Small intestine (tissue), 7 donors: ENCODE measurements around the gene GPRIN1. TPM values are rescaled to one million over a fixed set of nuclear protein-coding genes. Genes with fewer than 3 reads are reported as not detected.

Source experiments
- DNase-seq, 2 donors: peaks; one replicate each; pipeline versions ENCODE4 v3.0.0 to v3.0.0-alpha.2; 2013
- FAIRE-seq: peaks from 2 replicates; lab custom pipeline; 2012; peaks lifted over from hg19 to GRCh38; lab: Jason Lieb, UNC
- H3K27ac ChIP-seq, 3 donors: one replicate each; pipeline ENCODE4 v1.5.1; 2013; ENCODE audit warnings: low read length in 2 of 3, mild to moderate bottlenecking in 2 of 3, control low read depth in 1 of 3, inconsistent platforms in 1 of 3, low read depth in 1 of 3, moderate library complexity in 1 of 3
- H3K27me3 ChIP-seq, 3 donors: one replicate each; pipeline ENCODE4 v1.6.1; 2013; ENCODE audit warnings: low read length in 3 of 3, inconsistent platforms in 1 of 3; ENCODE audit not compliant: control insufficient read depth in 3 of 3, insufficient read depth in 3 of 3
- H3K36me3 ChIP-seq, 3 donors: one replicate each; pipeline ENCODE4 v1.6.1; 2013; ENCODE audit warnings: low read length in 3 of 3, inconsistent platforms in 1 of 3, low read depth in 1 of 3, mild to moderate bottlenecking in 1 of 3, moderate library complexity in 1 of 3; ENCODE audit not compliant: control insufficient read depth in 3 of 3, insufficient read depth in 2 of 3
- H3K4me1 ChIP-seq, 3 donors: one replicate each; pipeline ENCODE4 v1.6.1; 2013; ENCODE audit warnings: low read length in 2 of 3, inconsistent platforms in 1 of 3, low read depth in 1 of 3, mild to moderate bottlenecking in 1 of 3, moderate library complexity in 1 of 3; ENCODE audit not compliant: control insufficient read depth in 3 of 3, insufficient read depth in 2 of 3
- H3K4me3 ChIP-seq, 3 donors: one replicate each; pipeline ENCODE4 v1.5.1; 2013; ENCODE audit warnings: low read length in 3 of 3, control low read depth in 1 of 3, inconsistent platforms in 1 of 3, low read depth in 1 of 3, mild to moderate bottlenecking in 1 of 3, moderate library complexity in 1 of 3
- H3K9me3 ChIP-seq, 2 donors: one replicate each; pipeline ENCODE4 v1.6.1; 2013; ENCODE audit warnings: low read depth in 1 of 2, low read length in 1 of 2; ENCODE audit not compliant: control insufficient read depth in 2 of 2, insufficient read depth in 1 of 2
- WGBS, 3 donors: extraction: QIAGEN DNeasy Blood & Tissue Kit; methylation state at CpG; one replicate each; pipeline ENCODE4 v1.1.7; 2013; 5-methylcytosine and 5-hydroxymethylcytosine counted together
- polyA plus RNA-seq, 4 donors: library from polyadenylated mRNA; stranded (reverse) in 3 of 4; unstranded in 1 of 4; fragments of 200-250 nt in 3 of 4; fragments of 120-200 nt in 1 of 4; gene quantifications; one replicate each; pipeline versions ENCODE4 v1.2.1 to v1.2.3, GENCODE V29; 2013
- donor health status: healthy with polysubstance abuse.
- donor health status: control.
- donor health status: control.
- donor health status: Bipolar disorder and iron deficiency.
- donor health status: healthy.

The GPRIN1 gene
- polyA plus RNA-seq, 4 donors: 0.54 to 9.0 (median 1.6) TPM; not detected in 1

- H3K4me1 ChIP-seq: peaks cover 0 to 11% (median 3%) of the 10 kb centered on the region in 3 donors
- H3K27me3 ChIP-seq: peaks cover 3 to 64% (median 15%) of the 10 kb centered on the region in 3 donors
- no peak overlapping the region for H3K27ac ChIP-seq
- FAIRE-seq (no peak), DNase-seq (no peak)
- 34 to 55% (median 45%) methylated on average over 7 to 8 of the region's 8 CpGs for WGBS, 3 donors
- H3K4me3 ChIP-seq: no peak overlapping the region
- no peaks in the 10 kb centered on the region for H3K36me3 ChIP-seq
- peaks cover 0 to 6% of the 10 kb centered on the region in 2 donors for H3K9me3 ChIP-seq
Measured at GRCh38 chr5:176614805-176615478, 5.0 kb upstream of the GPRIN1 start.

GRCh38 chr5:176612855-176613254, 2.9 kb upstream of the GPRIN1 start:
- H3K9me3 ChIP-seq: no peaks in the 10 kb centered on the region
- 53 to 67% (median 60%) methylated on average over 2 of the region's 2 CpGs for WGBS, 3 donors
- peaks cover 0 to 58% (median 9%) of the 10 kb centered on the region in 3 donors for H3K27me3 ChIP-seq
- H3K27ac ChIP-seq: no peak overlapping the region
- H3K4me1 ChIP-seq: peaks cover 0 to 3% (median 0%) of the 10 kb centered on the region in 3 donors
- H3K4me3 ChIP-seq: no peak overlapping the region
- no peaks in the 10 kb centered on the region for H3K36me3 ChIP-seq
- DNase-seq (no peak), FAIRE-seq (no peak)

- H3K9me3 ChIP-seq: no peaks in the 10 kb centered on the region
- FAIRE-seq (no peak), DNase-seq (no peak)
- peaks cover 0 to 3% (median 0%) of the 10 kb centered on the region in 3 donors for H3K4me1 ChIP-seq
- no peak overlapping the region for H3K4me3 ChIP-seq
- 85 to 95% (median 86%) methylated on average over 6 of the region's 6 CpGs for WGBS, 3 donors
- H3K27ac ChIP-seq: no peak overlapping the region
- H3K36me3 ChIP-seq: no peaks in the 10 kb centered on the region
- peaks cover 0 to 53% (median 6%) of the 10 kb centered on the region in 3 donors for H3K27me3 ChIP-seq
Measured at GRCh38 chr5:176612008-176612407, 2.1 kb upstream of the GPRIN1 start.

- Histone ChIP-seq H3K9me3 (no peaks in the 10 kb centered on the region), H3K27ac (no peak overlapping the region), H3K36me3 (no peaks in the 10 kb centered on the region), H3K4me3 (no peak overlapping the region), H3K27me3 (peaks cover 0 to 48% (median 4%) of the 10 kb centered on the region in 3 donors), H3K4me1 (peaks cover 0 to 3% (median 0%) of the 10 kb centered on the region in 3 donors)
- peak; percentile 50 to 83 for DNase-seq
- no peak for FAIRE-seq
- WGBS, 3 donors: 10 to 12% (median 11%) methylated on average over 10 of the region's 10 CpGs
Measured at GRCh38 chr5:176611435-176611834, 1.5 kb upstream of the GPRIN1 start.

- FAIRE-seq (no peak), DNase-seq (no peak)
- peaks cover 0 to 38% (median 4%) of the 10 kb centered on the region in 3 donors for H3K27me3 ChIP-seq
- no peaks in the 10 kb centered on the region for H3K9me3 ChIP-seq
- 2 to 5% (median 3%) methylated on average over 11 to 31 of the region's 31 CpGs for WGBS, 3 donors
- no peak overlapping the region for H3K27ac ChIP-seq
- H3K4me3 ChIP-seq: peak overlapping the region; percentile 41 to 69 (median 50)
- H3K36me3 ChIP-seq: no peaks in the 10 kb centered on the region
- H3K4me1 ChIP-seq: peaks cover 0 to 3% (median 0%) of the 10 kb centered on the region in 3 donors
Measured at GRCh38 chr5:176610435-176610773, 448 bp upstream of the GPRIN1 start.

GRCh38 chr5:176608937-176609723, 826 bp downstream of the GPRIN1 start:
- FAIRE-seq: no peak
- H3K4me1 ChIP-seq: peaks cover 0 to 3% (median 0%) of the 10 kb centered on the region in 3 donors
- H3K36me3 ChIP-seq: no peaks in the 10 kb centered on the region
- H3K9me3 ChIP-seq: no peaks in the 10 kb centered on the region
- H3K4me3 ChIP-seq: peak overlapping the region in 2 of 3 donors; percentile 50 to 69
- H3K27me3 ChIP-seq: peaks cover 0 to 35% (median 4%) of the 10 kb centered on the region in 3 donors
- WGBS, 3 donors: 32 to 39% (median 38%) methylated on average over 38 to 46 of the region's 46 CpGs
- no peak overlapping the region for H3K27ac ChIP-seq
- DNase-seq: no peak

- FAIRE-seq (no peak), DNase-seq (no peak)
- no peak overlapping the region for H3K27ac ChIP-seq
- H3K4me3 ChIP-seq: no peak overlapping the region
- H3K27me3 ChIP-seq: peaks cover 0 to 31% (median 4%) of the 10 kb centered on the region in 3 donors
- peaks cover 0 to 3% (median 0%) of the 10 kb centered on the region in 3 donors for H3K4me1 ChIP-seq
- WGBS, 3 donors: 79 to 93% (median 91%) methylated on average over 4 of the region's 4 CpGs
- no peaks in the 10 kb centered on the region for H3K36me3 ChIP-seq
- H3K9me3 ChIP-seq: no peaks in the 10 kb centered on the region
Measured at GRCh38 chr5:176608142-176608705, 1.7 kb downstream of the GPRIN1 start.

GRCh38 chr5:176606875-176607274, 3.1 kb downstream of the GPRIN1 start:
- H3K27me3 ChIP-seq: peaks cover 0 to 24% (median 4%) of the 10 kb centered on the region in 3 donors
- FAIRE-seq (no peak), DNase-seq (no peak)
- peaks cover 0 to 3% (median 0%) of the 10 kb centered on the region in 3 donors for H3K4me1 ChIP-seq
- no peaks in the 10 kb centered on the region for H3K9me3 ChIP-seq
- H3K4me3 ChIP-seq: no peak overlapping the region
- H3K27ac ChIP-seq: no peak overlapping the region
- no peaks in the 10 kb centered on the region for H3K36me3 ChIP-seq
- 74 to 88% (median 78%) methylated on average over 3 of the region's 3 CpGs for WGBS, 3 donors
